Stimulated activated CD4-positive, alpha-beta T cell treated with anti-CD3 and anti-CD28 coated beads, Interleukin-15, amount 100 ng/mL, for 48 hours (primary cell): ENCODE results near the gene TEX38.
"Not testable (repeated sequence)": the region's sequence is repeated elsewhere in the genome, so short reads cannot be mapped to it uniquely, and the experiment has no call there.

Experiments
- DNase-seq, 2 donors: peaks; one replicate each; pipeline ENCODE4 v3.0.0-alpha.2; 2020; ENCODE audit warnings: low read depth in 2 of 2

TEX38 gene

DNA sequence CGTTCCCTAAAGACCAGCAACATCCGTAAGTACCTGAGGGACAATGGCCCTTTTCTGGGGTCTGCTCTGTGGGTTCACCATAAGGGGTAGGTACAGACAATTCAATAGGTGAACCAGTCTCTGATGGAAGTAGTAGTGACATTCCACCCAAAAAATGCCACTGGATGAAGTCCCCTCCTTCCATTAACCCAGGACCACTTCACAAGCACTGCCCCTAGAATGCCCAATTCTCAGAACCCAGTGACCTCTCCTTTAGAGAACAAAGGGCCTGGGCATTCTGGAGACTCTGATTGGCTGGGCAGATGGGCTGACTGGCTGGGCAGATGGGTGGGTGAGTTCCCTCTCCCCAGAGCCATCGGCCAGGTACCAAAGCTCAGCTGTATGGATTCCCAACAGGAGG is at the start of gene TEX38:
Gene TEX38, plus strand, starts transcription at position 301 of the 400 bp plus-strand sequence. Its CDS starts 81 bp downstream, at position 382.
- no peak for DNase-seq

DNA sequence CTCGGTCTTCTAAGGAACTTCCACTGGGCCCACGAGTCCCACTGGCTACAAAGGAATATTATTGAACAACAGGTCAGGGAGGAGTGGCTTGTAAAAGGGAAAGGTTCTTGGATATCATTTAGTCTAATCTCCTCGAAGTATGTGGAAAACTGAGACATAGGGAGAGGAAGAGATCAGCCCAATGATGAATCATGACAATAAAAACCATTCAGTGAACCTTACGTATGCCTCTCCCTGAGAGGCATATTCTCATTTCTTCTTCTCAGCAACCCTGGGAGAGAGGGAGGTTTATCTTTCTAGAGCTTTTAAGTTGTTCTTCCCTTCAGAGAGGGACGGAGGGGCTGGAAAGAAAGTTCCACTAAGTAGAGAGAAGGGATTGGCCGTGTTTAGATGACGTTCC is 49.7 kb upstream of the TEX38 start:
- no peak for DNase-seq

DNA sequence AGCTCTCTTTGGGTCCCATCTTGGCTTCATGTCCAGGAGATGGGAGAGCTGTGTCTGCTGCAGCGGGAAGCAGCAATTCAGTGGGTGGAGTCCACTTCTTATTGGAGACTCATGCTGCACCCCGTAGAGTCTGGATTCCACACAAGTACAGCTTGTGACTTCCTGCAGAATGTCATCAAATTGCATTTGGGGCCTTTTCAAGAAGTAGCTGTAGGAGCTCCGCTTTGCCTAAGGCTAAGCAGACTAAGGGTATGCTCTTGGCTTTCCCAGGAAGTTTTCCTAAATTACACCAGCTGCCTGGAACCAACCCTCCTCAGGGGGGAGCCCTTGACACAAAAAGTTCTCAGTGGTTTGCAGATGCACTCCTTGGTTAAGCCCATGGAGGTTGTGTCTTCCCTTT is 49.3 kb upstream of the TEX38 start:
- DNase-seq = no peak

DNA sequence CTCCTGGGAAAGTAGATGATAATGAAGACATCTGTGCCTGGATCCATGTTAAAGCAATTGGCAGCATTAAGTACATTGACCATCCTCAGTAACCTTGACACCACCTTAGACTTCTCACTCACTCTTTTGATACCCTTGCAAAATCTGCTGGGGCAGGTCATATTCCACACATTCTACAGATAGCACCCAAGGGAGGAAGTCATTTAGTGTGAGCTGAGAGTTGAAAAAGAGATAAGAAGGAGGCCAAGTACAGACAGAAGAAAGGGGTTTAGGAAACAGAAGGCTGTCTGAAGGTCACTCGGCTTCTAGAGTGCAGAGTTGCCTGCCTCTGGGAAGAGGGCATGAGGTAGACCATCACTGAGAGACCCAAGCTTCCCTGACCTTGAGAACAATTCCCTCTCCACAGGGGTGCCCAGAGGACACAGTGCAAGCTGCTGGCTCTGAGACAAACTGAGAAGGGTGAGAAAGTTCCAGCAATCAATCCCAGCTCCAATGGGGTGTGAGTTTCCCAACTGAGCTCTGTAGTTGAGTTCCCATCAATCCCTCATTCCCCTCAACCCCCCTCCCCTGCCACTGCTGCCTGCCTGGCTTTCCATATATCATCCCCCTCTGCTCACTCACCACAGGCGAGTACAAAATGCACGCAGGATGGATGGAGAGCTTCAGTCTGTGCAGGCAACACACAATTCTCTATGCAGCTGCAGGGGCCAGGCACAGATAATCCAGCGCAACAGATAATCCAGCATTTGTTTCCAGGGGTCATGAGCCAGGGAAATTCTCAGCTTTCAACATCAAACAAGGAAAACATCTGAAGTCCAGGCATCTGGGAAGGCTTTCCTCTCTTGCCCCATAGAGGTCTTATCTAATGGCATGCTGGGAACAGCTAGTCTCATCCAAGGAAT is 47.7 kb upstream of the TEX38 start:
- no peak for DNase-seq

DNA sequence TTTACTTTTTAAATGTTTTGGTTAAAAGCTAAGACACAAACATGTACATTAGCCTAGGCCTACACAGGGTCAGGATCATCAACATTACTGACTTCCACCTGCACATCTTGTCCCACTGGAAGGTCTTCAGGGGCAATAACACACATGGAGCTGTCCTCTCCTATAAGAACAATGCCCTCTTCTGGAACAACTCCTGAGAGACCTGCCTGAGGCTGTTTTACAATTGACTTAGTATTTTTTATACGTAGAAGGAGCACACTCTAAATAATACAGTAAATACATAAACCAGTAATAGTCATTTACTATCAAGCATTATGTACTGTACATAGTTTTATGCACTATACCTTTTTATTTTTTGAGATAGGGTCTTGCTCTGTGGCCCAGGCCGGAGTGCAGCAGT is 40.9 kb upstream of the TEX38 start:
- DNase-seq = no peak

DNA sequence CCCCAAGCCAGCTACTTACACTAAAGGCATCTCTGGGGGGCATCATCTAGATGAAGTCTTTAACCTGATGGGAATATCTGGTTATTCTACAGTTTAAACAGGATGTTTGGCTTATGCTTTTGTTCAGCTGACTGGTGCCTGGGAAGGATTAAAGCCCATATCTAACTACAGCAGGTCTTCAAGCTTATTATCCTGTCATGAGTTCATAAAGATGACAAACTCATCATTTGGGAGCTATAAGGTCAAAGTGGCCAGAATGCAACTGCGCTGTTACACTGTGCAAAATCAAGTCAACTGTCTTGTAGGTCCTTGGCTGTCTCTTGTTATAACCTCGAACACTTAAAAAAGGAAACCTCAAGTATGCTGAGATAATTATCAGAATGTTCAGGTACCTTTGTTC is 36.4 kb upstream of the TEX38 start:
- no peak for DNase-seq

DNA sequence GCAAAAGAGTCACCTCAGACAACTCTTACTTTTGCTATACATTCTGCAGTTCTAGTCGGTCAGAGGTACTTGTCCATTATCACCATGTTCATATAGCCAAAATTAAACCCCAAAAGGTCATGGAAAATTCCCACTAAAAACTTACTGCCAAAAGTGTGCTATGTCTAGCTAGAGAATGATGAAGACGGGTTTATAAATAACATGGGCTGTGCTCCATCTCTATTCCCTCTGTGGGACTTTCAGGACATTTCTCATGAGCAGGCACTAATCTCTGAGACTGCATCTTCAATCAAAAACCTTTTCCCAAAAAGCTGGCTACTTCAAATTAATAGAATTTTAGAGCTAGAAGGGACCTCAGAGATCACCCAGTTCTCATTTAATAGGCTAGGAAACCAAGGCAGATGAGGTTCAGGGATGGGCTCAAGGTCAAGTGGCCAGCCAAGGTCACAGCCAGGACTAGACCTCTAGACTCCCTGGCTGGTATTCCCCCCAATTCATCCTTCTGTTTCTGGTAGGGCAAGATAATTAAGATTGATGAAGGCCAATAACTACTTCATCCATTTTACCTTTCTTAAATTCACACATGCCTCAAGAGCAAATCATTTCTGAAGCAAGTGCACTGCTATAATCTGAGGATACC is 34.1 kb upstream of the TEX38 start:
- no peak for DNase-seq

DNA sequence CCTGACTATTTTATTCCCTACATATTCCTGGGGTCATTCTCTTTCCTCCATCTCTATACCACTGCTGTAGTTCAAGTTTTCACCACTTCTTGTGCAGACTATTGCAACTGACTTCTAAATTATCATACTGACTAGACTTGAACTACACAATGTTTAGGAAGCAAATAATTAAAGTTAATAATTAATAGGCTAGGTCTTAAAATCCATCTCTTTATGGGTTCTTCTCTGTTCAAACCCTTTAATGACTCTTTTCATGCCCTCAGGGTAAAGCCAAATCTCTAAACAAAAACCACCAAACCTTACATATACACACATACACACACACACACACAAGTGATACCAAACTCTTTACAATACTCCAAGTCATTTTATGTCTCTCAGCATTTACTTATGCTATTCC is 32.7 kb upstream of the TEX38 start:
- no peak for DNase-seq

DNA sequence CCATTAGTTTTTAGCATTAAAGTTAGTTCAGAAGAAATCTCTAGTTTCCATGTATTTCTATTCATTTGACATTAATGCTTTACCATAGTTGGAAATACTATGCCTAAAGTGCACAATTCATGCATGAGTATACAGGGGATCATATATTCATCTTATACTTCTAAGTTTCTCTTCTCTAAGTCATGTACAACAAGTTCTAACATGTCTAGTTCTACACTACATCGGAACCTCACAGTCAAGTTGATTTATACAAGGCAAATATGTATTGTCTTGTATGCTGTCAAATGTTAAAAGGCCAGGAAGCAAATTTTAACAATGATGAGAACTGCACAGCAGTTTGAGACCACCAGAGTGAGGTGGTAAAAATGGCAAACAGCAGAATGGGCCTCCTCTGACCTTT is 32.1 kb upstream of the TEX38 start:
- DNase-seq = no peak

DNA sequence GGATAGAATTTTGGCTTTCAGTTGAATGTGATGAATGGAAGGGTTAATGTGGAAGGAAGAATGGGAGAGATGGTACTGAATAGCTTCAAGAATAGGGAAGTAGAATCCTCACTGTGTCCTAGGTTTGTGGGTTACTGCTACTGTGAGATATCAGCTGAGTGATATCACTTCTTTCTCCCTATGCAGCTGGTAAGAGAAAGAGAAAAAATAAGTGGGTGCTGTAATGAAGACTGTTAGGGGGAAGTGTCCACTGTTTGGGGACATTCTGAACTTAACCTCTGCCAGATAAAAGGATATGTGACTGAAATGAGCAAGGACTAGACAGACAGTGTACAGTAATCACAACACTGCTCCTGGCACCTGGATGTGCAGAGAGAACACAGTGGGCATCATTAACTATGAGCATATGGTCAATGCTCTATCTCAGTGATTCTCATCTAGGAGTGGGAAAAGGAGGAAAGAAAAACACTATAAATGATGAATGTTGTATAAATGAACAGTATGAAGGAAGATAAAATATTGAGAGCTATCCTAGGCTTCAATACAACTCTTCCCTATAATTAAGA is 29.5 kb upstream of the TEX38 start:
- no peak for DNase-seq

DNA sequence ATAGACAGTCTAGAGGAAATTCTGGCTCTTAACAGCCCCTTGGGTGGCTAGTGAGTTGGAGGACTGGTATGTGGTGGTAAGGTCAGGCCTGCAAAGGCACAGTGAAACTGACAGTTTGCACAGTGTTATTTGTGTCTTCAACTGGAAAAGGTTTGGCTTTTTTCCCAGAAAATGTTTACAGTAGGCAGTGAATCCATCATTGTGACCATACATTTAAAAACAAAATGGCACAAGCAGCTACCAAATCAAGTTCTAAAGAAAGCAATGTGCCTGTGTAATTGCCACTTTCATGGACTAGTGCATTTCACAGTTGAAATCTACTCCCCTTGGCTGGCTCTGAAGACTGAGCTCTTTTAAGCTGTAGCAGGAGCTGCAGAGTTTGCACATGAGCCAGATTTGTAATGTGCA is 28.3 kb upstream of the TEX38 start:
- DNase-seq = no peak

DNA sequence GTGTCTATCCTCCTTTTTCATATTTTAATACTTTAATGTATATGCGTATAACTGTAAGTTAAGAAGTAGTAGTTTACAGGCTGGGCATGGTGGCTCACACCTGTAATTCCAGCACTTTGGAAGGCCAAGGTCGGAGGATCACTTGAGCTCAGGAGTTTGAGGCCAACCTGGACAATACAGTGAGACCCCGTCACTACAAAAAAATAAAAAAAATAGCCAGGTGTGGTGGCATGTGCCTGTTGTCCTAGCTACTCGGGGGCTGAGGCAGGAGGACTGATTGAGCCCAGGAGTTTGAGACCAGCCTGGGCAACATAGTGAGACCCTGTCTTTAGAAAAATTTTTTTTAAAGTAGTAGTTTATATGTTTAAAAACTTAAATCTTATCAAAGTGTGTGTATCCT is 25.8 kb upstream of the TEX38 start:
- no peak for DNase-seq

DNA sequence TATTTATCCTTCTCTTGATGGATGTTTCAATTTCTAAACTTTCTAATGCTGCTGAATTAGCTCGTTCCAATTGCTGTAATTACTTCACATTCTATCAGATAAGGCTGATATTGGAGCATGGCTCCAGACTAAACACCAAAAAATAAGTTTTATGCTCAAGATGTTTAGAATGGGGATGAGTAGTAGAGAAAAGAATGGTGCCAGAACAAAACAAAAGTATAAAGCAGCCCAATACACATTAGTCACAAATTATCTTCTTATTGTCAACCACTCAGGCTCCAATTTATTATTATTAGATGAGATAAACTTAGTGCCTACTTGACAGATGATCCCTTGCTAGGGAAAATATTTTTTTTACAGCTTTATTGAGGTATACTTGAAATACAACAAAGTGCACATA is 25.3 kb upstream of the TEX38 start:
- no peak for DNase-seq

DNA sequence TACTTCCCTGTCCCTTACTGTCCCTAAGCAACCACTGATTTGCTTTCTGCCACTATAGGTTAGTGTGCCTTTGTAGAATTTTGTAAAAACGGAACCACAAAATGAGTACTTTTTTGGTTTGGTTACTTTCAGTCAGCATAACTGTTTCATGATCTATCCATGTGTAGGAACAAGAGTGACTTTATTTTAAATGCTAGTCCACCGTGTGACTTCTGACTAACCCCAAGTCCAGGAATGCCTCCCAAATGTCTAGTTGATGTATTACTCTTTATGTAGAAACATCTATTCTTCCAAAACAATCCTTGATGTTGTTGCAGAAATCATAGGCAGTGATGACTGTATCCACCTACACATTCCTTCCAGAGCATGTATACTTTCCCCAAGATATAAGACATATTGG is 24.8 kb upstream of the TEX38 start:
- DNase-seq = no peak

DNA sequence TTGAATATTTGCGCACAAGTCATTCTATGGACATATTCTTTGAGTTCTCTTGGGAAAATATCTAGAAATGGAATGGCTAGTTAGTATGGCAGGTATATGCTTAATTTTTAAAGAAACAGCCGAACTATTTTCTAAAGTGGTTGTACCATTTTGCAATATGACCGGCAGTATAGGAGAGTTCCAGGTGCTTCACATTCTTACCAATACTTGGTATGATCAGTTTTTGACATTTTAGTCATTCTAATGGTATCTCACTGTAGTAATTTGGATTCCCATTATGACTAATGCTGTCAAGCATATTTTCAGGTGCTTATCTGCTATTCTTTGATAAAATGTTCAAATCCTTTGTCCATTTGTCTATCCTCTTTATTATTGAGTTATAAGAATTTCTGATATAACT is 24.0 kb upstream of the TEX38 start:
- DNase-seq = no peak

DNA sequence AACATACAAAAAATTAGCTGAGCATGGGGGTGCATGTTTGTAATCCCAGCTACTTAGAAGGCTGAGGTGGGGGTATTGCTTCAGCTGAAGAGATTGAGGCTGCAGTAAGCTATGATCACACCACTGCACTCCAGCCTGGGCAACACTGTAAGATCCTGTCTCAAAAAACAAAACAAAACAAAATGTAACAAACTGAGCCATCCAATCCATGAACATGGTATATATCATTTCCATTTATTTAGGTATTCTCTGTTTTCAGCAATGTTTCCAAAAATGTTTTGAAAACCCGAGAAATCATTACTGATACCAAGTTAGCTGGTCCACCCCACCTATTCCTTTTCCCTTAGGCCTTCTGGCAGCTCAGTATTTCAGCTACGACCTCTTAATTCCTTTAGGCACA is 21.9 kb upstream of the TEX38 start:
- DNase-seq = no peak

DNA sequence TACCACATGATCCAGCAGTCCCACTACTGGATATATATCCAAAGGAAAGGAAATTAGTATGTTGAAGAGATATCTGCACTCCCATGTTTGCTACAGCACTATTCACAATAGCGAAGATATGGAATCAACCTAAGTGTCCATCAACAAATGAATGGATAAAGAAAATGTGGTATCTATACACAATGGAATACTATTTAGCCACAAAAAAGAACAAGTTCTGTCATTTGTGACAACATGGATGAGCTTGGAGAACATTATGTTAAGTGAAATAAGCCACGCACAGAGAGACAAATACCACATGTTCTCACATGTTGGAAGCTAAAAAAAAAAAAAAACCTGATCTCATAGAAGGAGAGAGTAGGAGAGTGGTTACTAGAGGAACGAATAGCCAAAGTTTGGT is 21.2 kb upstream of the TEX38 start:
- no peak for DNase-seq

DNA sequence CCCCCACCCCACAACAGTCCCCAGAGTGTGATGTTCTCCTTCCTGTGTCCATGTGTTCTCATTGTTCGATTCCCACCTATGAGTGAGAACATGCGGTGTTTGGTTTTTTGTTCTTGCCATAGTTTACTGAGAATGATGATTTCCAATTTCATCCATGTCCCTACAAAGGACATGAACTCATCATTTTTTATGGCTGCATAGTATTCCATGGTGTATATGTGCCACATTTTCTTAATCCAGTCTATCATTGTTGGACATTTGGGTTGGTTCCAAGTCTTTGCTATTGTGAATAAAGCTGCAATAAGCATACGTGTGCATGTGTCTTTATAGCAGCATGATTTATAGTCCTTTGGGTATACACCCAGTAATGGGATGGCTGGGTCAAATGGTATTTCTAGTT is 20.5 kb upstream of the TEX38 start:
- not testable (repeated sequence) for DNase-seq

DNA sequence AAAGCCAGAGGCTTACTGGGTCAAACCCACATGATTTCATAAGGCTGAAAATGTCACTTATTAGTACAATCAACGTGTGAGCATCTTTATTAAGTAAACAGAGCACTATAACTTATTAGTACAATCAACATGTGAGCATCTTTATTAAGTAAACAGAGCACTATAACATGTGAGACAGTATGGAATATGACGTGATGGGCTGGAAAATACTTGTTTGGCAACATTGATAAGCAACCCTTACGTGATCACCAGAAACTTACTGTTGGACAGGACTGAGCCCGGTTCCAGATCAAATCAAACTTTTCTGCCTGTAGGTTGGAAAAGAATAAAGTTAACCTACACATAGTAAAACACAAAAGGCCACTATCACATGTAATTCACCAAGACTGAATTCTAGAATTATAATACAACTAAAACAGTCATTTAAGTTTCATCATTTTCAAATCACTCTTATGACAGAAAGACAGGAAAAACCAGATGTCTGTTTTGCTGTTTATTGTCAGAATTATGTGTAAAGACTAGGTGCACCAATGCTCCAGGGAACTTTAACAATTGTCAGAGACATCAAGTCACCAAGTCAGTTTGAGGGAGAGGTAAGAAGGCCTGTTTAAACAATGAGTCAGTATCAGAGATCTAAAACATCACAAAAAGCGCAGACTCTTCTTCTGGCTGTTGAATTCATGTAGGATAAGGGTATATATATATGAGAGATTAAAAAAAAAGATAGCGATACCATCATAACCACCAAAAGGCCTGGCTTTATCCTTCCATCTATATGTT is 19.1 kb upstream of the TEX38 start:
- DNase-seq = no peak

DNA sequence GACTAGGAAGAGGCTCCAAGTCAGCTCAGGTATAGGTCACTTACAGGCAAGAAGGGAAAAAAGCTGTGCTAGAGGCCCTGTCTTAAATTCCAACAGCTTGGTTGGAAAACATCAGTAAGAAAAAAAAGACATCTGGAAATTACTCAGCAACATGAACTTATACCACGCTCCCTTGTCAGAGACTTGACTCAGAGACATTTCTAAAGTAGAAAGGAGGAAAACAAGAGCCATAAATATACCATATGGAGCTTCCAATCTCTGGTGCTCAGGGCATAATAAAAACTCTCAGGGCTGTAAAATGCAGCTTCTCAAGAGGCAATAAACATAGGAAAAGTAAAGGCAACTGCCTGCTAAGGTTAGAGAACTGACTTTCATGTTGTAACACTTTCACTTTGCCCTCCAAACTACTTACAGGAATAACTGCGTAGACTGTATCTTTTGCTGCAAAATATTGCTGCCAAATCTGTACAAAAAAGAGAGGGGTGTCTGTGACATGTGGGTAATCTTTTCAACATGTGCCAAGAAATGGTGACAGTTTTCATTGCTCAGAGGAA is 18.2 kb upstream of the TEX38 start:
- DNase-seq = no peak

DNA sequence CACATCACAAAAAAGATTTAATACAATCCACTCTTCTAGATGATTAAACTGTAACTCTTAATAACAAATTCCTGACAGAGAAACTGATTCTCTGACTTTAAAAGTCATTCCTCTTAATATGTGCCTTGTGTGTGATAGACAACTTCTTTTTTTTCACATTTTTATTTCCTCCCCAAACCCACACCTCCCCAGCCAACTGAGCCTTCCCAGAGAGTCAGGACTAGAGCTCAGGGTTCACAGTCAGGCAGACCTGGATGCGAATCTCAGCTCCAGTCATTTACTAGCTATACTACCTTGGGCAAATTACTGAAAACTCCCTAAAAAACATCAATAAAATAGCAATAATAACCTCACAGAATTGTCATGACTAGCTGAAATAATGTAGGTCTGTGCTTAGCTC is 17.6 kb upstream of the TEX38 start:
- no peak for DNase-seq

DNA sequence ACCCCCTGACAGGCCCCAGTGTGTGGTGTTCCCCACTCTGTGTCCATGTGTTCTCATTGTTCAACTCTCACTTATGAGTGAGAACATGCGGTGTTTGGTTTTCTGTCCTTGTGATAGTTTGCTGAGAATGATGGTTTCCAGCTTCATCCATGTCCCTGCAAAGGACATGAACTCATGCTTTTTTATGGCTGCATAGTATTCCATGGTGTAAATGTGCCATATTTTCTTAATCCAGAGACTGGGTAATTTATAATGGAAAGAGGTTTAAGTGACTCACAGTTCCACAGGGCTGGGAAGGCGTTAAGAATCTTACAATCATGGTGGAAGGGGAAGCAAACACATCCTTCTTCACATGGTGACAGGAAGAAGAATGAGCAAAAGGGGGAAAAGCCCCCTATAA is 17.0 kb upstream of the TEX38 start:
- DNase-seq = not testable (repeated sequence)
